Measurements from ENCODE around the gene KCNIP1.

GRCh38 chr5:170585273-170585948 lies 81.6 kb downstream of the KCNIP1 start:
- TF ChIP-seq POLR2A (IDR thresholded peaks at IDR 0.05) (no peak), EP300 (IDR thresholded peaks at IDR 0.05) (no peak), CTCF (IDR thresholded peaks at IDR 0.05) (no peak)

All from tibial nerve (tissue), 4 donors.